ENCODE results near the gene THSD7B. TPM values are rescaled to one million over a fixed set of nuclear protein-coding genes. Genes with fewer than 3 reads are reported as not detected.

Gene THSD7B
- total RNA-seq, 1 donor from 2014 or later, result 12.0 TPM

DNA sequence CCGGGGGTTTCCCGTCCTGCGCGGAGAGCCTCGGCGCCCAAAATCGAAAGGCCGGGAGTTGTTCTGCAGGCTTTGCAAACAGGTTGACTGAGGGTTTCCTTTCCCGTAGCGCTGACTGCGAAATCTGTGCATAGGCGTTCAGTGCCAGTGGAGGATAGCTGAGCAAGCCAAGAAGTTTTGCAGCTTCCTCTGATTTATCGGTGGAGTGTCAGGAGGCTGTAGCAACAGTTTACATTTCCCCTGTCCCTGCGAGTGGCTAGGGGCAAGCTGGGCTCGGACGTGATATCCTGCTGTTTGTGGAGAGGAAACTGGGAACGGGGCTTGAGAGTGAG lies 694 bp downstream of the THSD7B start:
- TF ChIP-seq, protein P1, sequence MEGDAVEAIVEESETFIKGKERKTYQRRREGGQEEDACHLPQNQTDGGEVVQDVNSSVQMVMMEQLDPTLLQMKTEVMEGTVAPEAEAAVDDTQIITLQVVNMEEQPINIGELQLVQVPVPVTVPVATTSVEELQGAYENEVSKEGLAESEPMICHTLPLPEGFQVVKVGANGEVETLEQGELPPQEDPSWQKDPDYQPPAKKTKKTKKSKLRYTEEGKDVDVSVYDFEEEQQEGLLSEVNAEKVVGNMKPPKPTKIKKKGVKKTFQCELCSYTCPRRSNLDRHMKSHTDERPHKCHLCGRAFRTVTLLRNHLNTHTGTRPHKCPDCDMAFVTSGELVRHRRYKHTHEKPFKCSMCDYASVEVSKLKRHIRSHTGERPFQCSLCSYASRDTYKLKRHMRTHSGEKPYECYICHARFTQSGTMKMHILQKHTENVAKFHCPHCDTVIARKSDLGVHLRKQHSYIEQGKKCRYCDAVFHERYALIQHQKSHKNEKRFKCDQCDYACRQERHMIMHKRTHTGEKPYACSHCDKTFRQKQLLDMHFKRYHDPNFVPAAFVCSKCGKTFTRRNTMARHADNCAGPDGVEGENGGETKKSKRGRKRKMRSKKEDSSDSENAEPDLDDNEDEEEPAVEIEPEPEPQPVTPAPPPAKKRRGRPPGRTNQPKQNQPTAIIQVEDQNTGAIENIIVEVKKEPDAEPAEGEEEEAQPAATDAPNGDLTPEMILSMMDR (IDR thresholded peaks at IDR 0.05; ENCODE audit: unreplicated experiment), result no peak
- no peaks in the 10 kb centered on the region for H3K36me3 Mint-ChIP-seq (ENCODE audit: insufficient read depth)
- no peaks in the 10 kb centered on the region for H3K9me3 Mint-ChIP-seq (ENCODE audit: low read depth)
- DNase-seq (ENCODE audit: low spot score, unreplicated experiment), result no peak
- peaks cover 17% of the 10 kb centered on the region for H3K4me1 Mint-ChIP-seq (ENCODE audit: low read depth)
- peak overlapping the region; percentile 86 for H3K4me3 Mint-ChIP-seq (ENCODE audit: low read depth)
- H3K27me3 Mint-ChIP-seq, result peaks cover 68% of the 10 kb centered on the region
- H3K27ac Mint-ChIP-seq, result peak overlapping the region; percentile 79

DNA sequence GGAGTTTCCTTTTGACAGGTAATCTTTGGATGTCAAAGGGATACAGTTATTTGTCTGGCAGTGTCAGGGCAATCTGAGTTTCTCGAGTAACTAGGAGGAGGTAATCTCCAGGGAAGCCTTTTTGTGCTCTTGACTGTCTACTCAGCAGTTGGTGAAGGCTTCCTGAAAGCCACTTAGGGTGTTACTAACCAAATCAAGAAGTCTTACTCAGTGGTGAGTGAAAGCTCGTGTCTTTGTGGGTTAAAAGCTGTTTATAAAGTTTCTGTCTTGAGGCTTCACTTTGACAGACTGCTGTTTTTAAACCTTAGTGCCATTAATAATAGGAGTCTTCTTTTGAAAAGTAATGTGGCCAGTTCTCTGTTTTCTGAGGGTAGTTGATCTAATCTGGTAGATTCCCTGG lies 1.7 kb downstream of the THSD7B start:
- Mint-ChIP-seq H3K27me3 (peaks cover 66% of the 10 kb centered on the region), H3K27ac (no peak overlapping the region), H3K4me3 (ENCODE audit: low read depth) (peak overlapping the region; percentile 86), H3K36me3 (ENCODE audit: insufficient read depth) (no peaks in the 10 kb centered on the region), H3K9me3 (ENCODE audit: low read depth) (no peaks in the 10 kb centered on the region), H3K4me1 (ENCODE audit: low read depth) (peaks cover 17% of the 10 kb centered on the region)
- TF ChIP-seq, protein P1 (IDR thresholded peaks at IDR 0.05; ENCODE audit: unreplicated experiment), result no peak
- DNase-seq (ENCODE audit: low spot score, unreplicated experiment), result no peak

DNA sequence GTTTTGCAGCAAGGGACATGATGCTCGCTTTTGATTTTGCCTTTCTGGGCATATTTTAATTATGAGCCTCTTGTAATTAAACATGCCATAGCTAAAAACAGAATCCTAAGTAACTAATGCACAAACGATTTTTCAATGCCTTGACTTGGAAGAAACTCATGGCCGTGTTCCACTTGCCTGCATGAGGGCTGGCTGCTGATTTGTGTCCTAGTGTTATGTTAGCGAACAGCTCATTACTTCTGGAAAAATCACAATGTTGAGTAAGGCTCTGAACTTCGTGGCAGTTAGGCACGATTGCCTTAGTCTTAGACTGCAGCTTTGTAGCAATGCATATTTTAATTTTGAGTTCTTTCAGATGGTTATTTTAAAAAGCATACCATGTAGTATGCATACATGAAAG lies 4.5 kb downstream of the THSD7B start:
- no peaks in the 10 kb centered on the region for H3K36me3 Mint-ChIP-seq (ENCODE audit: insufficient read depth)
- peaks cover 38% of the 10 kb centered on the region for H3K27me3 Mint-ChIP-seq
- H3K27ac Mint-ChIP-seq, result no peak overlapping the region
- peaks cover 12% of the 10 kb centered on the region for H3K4me1 Mint-ChIP-seq (ENCODE audit: low read depth)
- H3K4me3 Mint-ChIP-seq (ENCODE audit: low read depth), result no peak overlapping the region
- H3K9me3 Mint-ChIP-seq (ENCODE audit: low read depth), result no peaks in the 10 kb centered on the region
- no peak for DNase-seq (ENCODE audit: low spot score, unreplicated experiment)
- TF ChIP-seq, protein P1 (IDR thresholded peaks at IDR 0.05; ENCODE audit: unreplicated experiment), result no peak

DNA sequence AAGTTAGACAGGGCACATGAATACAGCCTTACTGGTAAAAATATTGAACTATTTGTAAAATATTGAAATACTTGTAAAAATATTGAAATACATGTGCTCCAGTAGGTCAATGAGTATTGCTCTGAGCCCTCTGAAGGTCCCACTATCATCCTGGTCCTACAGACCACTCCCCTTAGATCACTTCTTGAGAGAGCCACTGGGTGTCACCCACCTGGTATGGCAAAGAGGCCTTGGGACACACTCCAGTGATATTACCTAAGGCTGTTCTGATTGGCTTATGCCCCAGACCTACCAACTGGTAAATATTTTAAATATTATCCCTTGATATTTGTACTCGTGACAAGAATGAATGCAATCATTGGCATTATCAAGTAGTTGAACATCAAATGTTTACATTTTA lies 5.0 kb downstream of the THSD7B start:
- H3K9me3 Mint-ChIP-seq (ENCODE audit: low read depth), result no peaks in the 10 kb centered on the region
- H3K36me3 Mint-ChIP-seq (ENCODE audit: insufficient read depth), result no peaks in the 10 kb centered on the region
- DNase-seq (ENCODE audit: low spot score, unreplicated experiment), result no peak
- H3K27me3 Mint-ChIP-seq, result peaks cover 37% of the 10 kb centered on the region
- no peak overlapping the region for H3K27ac Mint-ChIP-seq
- no peak overlapping the region for H3K4me3 Mint-ChIP-seq (ENCODE audit: low read depth)
- TF ChIP-seq, protein P1 (IDR thresholded peaks at IDR 0.05; ENCODE audit: unreplicated experiment), result no peak
- H3K4me1 Mint-ChIP-seq (ENCODE audit: low read depth), result peaks cover 12% of the 10 kb centered on the region

DNA sequence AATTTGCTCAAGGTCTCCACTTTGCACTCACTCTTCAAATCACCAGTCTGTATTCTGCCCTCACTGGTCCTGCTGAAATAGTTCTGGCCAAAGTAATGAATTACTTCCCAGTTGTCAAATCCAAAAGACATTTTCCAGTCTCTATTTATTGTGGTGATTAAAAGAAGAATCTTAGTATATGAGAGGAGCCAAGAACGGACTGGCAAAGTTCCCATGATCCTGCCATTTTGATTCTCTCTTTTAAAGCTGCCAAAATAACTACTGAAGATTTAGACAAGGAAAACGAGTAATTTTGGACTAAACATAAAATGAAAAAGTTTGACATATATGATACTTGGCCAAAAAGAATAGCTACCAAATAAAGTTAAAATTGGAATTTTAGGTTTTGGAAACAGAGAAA lies 12.0 kb downstream of the THSD7B start:
- Mint-ChIP-seq H3K36me3 (ENCODE audit: insufficient read depth) (no peaks in the 10 kb centered on the region), H3K27ac (no peak overlapping the region), H3K4me3 (ENCODE audit: low read depth) (no peak overlapping the region), H3K9me3 (ENCODE audit: low read depth) (no peaks in the 10 kb centered on the region), H3K4me1 (ENCODE audit: low read depth) (no peaks in the 10 kb centered on the region), H3K27me3 (no peaks in the 10 kb centered on the region)
- DNase-seq (ENCODE audit: low spot score, unreplicated experiment), result no peak
- TF ChIP-seq, protein P1 (IDR thresholded peaks at IDR 0.05; ENCODE audit: unreplicated experiment), result no peak

All from progenitor cell of endocrine pancreas (in vitro differentiated cells).